Osteocyte (in vitro differentiated cells): ENCODE measurements around the gene AFF3. TPM values are rescaled to one million over a fixed set of nuclear protein-coding genes. Genes with fewer than 3 reads are reported as not detected.
"Not testable (repeated sequence)": the region's sequence is repeated elsewhere in the genome, so short reads cannot be mapped to it uniquely, and the experiment has no call there.

ENCODE experiments used
- DNase-seq: peaks from one replicate; pipeline ENCODE4 v3.0.0; 2021; ENCODE audit warnings: mixed read lengths; ENCODE audit not compliant: unreplicated experiment; ENCODE audit errors: extremely low spot score
- H3K27ac Mint-ChIP-seq: one replicate; pipeline ENCODE4 v1.8.0; 2021; ENCODE audit warnings: mild to moderate bottlenecking, mixed read lengths; ENCODE audit not compliant: unreplicated experiment
- H3K27me3 Mint-ChIP-seq: one replicate; pipeline ENCODE4 v1.8.0; 2021; ENCODE audit warnings: mixed read lengths; ENCODE audit not compliant: unreplicated experiment
- H3K36me3 Mint-ChIP-seq: one replicate; pipeline ENCODE4 v1.8.0; 2021; ENCODE audit warnings: mixed read lengths; ENCODE audit not compliant: unreplicated experiment
- H3K4me1 Mint-ChIP-seq: one replicate; pipeline ENCODE4 v1.8.0; 2021; ENCODE audit warnings: mixed read lengths; ENCODE audit not compliant: unreplicated experiment
- H3K4me3 Mint-ChIP-seq: one replicate; pipeline ENCODE4 v1.8.0; 2021; ENCODE audit warnings: mild to moderate bottlenecking, moderate library complexity, mixed read lengths; ENCODE audit not compliant: unreplicated experiment
- H3K9me3 Mint-ChIP-seq: one replicate; pipeline ENCODE4 v1.8.0; 2021; ENCODE audit warnings: mixed read lengths; ENCODE audit not compliant: unreplicated experiment
- total RNA-seq: library from RNA; stranded (reverse); gene quantifications from 2 replicates; pipeline ENCODE4 v1.2.1, GENCODE V29; 2021
- TF ChIP-seq, protein P1 (sequence below): fragments of 200-600 bp; sonication (generic); IDR thresholded peaks from 2 replicates; pipeline ENCODE4 v1.5.0; 2021; ENCODE audit warnings: antibody characterized with exemption, mild to moderate bottlenecking, moderate library complexity

AFF3 gene
- total RNA-seq, 1 donor from 2014 or later = 248 TPM

DNA sequence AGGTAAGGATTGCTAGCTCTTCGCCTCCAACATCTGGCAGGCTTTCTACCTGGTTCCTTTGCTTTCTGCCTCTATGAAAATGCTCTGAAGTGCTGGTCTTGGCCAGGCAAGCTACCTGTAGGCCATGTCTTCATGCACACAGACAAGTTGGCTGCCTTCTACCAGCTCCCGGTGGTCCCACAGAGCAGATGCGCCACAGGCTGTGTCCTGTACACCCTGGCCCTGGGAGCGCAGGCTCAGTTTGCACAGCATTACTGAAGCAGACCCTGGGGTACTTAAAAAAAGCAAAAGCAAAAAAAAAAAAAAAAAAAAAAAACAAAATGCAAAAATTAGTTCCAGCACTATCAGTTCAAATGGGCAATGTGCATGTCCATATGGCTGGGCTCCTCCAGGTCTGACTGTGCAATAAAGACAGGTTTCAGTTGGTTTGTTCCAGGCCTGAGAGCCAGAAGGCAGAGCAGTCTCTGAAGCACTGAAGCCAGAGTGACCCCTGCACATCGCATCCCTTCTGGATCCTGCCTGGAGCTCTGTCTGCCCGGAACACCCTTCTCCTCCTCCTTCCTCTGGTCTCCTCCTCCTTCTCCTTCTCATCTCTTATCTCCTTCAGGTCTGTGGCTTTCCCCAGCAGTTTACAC lies 364.6 kb downstream of the AFF3 start:
- peaks cover 44% of the 10 kb centered on the region for H3K36me3 Mint-ChIP-seq
- TF ChIP-seq, protein P1, sequence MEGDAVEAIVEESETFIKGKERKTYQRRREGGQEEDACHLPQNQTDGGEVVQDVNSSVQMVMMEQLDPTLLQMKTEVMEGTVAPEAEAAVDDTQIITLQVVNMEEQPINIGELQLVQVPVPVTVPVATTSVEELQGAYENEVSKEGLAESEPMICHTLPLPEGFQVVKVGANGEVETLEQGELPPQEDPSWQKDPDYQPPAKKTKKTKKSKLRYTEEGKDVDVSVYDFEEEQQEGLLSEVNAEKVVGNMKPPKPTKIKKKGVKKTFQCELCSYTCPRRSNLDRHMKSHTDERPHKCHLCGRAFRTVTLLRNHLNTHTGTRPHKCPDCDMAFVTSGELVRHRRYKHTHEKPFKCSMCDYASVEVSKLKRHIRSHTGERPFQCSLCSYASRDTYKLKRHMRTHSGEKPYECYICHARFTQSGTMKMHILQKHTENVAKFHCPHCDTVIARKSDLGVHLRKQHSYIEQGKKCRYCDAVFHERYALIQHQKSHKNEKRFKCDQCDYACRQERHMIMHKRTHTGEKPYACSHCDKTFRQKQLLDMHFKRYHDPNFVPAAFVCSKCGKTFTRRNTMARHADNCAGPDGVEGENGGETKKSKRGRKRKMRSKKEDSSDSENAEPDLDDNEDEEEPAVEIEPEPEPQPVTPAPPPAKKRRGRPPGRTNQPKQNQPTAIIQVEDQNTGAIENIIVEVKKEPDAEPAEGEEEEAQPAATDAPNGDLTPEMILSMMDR = no peak
- no peak overlapping the region for H3K27ac Mint-ChIP-seq
- H3K4me1 Mint-ChIP-seq = peaks cover 55% of the 10 kb centered on the region
- no peaks in the 10 kb centered on the region for H3K27me3 Mint-ChIP-seq
- DNase-seq = no peak
- peaks cover 21% of the 10 kb centered on the region for H3K9me3 Mint-ChIP-seq
- H3K4me3 Mint-ChIP-seq = no peak overlapping the region

DNA sequence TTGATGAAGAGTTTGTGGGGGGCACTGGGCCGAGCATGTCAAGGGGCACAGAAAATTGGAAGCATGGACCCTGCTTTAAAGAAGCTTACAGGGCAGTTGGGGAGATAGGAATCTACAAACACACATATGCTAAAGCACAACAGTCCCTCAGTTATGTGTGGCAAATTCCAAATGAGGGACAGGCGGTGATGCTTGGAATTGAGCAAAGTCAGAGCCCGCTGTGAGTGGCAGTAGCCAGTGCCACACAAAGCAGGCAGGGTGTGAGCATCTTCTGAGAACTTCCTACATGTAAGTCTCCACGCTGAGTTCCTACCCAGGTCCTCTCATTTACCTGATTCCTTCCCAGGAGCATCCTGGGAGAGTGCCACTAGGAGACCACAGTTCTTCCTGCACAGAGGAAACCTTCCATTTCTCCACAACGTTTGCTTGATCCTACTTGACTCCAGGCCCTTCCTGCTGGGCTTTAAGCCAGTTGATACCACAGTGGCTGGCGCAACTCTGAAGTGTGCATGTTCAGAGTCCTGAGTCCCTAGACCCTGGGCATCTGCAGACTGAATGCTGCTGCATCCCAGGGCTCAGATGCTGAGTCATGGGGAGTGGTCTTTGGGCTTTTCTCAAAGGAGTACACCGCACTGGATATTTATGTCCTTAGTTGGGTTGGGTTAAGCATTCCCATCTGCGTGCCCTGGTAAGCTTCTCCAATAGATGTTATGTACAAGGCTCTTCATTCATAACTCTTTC lies 365.3 kb downstream of the AFF3 start:
- TF ChIP-seq, protein P1 = no peak
- peaks cover 58% of the 10 kb centered on the region for H3K4me1 Mint-ChIP-seq
- no peak for DNase-seq
- H3K27me3 Mint-ChIP-seq = no peaks in the 10 kb centered on the region
- peaks cover 21% of the 10 kb centered on the region for H3K9me3 Mint-ChIP-seq
- peaks cover 45% of the 10 kb centered on the region for H3K36me3 Mint-ChIP-seq
- peak overlapping the region; percentile 19 for H3K27ac Mint-ChIP-seq
- no peak overlapping the region for H3K4me3 Mint-ChIP-seq

DNA sequence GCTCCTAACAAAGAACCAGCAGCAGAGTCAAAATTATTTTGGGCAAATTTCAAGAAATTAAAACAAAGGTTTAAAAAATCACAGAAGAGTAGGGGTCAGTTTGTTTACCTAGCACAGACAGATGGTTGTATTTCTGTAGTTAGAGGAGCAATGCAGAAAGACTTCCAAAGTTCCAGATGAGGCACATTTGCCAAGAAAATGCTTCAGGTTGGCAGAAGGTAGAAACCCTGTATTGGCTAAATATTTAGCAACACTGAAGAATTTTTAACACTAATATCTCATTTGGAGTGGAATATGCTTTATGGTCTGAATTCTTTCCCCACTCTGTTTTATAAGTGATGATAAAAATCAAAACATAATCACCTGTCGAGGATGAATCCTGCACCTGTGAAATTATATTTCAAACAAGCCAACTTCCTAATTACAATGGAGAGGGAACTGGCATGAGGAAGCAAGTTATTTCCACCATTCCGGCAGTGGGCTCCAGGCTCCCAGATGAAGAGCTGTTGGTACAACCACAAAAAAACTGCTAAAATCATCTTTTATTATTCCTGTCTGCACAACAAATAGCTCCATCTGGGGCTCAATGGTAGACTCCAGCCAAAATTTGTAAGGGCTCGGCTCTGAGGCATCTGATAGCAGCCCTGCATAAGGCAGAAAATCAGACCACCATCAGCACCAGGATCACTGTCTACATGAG lies 366.0 kb downstream of the AFF3 start:
- DNase-seq = no peak
- TF ChIP-seq, protein P1 = no peak
- peak overlapping the region; percentile 61 for H3K27ac Mint-ChIP-seq
- H3K27me3 Mint-ChIP-seq = no peaks in the 10 kb centered on the region
- peaks cover 49% of the 10 kb centered on the region for H3K36me3 Mint-ChIP-seq
- peaks cover 61% of the 10 kb centered on the region for H3K4me1 Mint-ChIP-seq
- peaks cover 21% of the 10 kb centered on the region for H3K9me3 Mint-ChIP-seq
- H3K4me3 Mint-ChIP-seq = no peak overlapping the region

DNA sequence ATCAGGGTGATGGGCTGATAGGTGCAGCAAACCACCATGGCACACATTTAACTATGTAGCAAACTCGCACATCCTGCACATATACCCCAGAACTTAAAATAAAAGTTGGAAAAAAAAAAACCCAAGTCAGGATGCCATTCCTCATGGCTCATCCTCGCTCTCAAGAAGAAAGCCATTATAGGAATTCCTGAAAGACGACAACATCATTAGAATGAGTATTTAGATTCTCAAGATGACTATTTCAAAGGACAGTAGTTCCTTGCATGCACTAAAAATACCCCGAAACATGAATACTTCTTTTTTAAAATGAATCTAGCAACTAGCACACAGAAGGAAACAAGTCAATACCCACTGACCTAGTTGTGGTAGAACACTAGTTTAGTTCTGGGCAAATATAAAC lies 366.8 kb downstream of the AFF3 start:
- peaks cover 50% of the 10 kb centered on the region for H3K36me3 Mint-ChIP-seq
- peaks cover 55% of the 10 kb centered on the region for H3K4me1 Mint-ChIP-seq
- DNase-seq = no peak
- peak overlapping the region; percentile 0 for H3K4me3 Mint-ChIP-seq
- H3K27me3 Mint-ChIP-seq = no peaks in the 10 kb centered on the region
- H3K27ac Mint-ChIP-seq = peak overlapping the region; percentile 61
- TF ChIP-seq, protein P1 = no peak
- peaks cover 17% of the 10 kb centered on the region for H3K9me3 Mint-ChIP-seq

DNA sequence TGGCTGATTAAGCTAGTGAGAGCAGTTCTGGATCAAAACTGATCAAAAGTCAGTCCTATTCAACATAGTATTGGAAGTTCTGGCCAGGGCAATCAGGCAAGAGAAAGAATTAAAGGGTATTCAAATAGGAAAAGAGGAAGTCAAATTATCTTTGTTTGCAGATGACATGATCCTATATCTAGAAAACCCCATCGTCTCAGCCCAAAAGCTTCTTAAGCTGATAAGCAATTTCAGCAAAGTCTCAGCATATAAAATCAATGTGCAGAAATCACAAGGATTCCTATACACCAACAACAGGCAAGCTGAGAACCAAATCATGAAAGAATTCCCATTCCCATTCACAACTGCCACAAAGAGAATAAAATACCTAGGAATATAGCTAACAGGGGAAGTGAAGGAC lies 368.7 kb downstream of the AFF3 start:
- Mint-ChIP-seq H3K4me1 (peaks cover 48% of the 10 kb centered on the region), H3K9me3 (peaks cover 20% of the 10 kb centered on the region), H3K36me3 (peaks cover 59% of the 10 kb centered on the region)
- not testable (repeated sequence) for H3K4me3 Mint-ChIP-seq, H3K27ac Mint-ChIP-seq, H3K27me3 Mint-ChIP-seq, DNase-seq
